ENCODE measurements around the gene PROC.
"Not testable (repeated sequence)": the region's sequence is repeated elsewhere in the genome, so short reads cannot be mapped to it uniquely, and the experiment has no call there.

PROC gene

GRCh38 chr2:127451981-127452380 is 33.8 kb downstream of the PROC start:
- TF ChIP-seq CTCF (IDR thresholded peaks at IDR 0.05; ENCODE audit: borderline replicate concordance, extremely low read depth, low read length, poor library complexity, severe bottlenecking) (no peak), EZH2 (IDR thresholded peaks at IDR 0.05; ENCODE audit: borderline replicate concordance, low read depth, low read length, severe bottlenecking) (no peak)

GRCh38 chr2:127452423-127452822 is 34.2 kb downstream of the PROC start:
- not testable (repeated sequence) for H3K9ac ChIP-seq (ENCODE audit: low read depth, low read length); DNase-seq; H3K27me3 ChIP-seq (ENCODE audit: insufficient read depth, low read length, poor library complexity)

More at GRCh38 chr2:127451981-127452380, 33.8 kb downstream of the PROC start:
- Histone ChIP-seq H3K9ac (ENCODE audit: low read depth, low read length) (no peak overlapping the region), H3K4me1 (ENCODE audit: insufficient read depth, low read length) (no peaks in the 10 kb centered on the region), H3K4me2 (ENCODE audit: insufficient read depth, low read length) (no peak overlapping the region), H3K27ac (ENCODE audit: low read length) (no peak overlapping the region), H3K36me3 (ENCODE audit: insufficient read depth, low read length) (peaks cover 7% of the 10 kb centered on the region; the same call in 1 of the 2 replicates), H3K4me3 (ENCODE audit: low read depth in 1 of 2, low read length in 2 of 2) (no peak overlapping the region), H2AFZ (ENCODE audit: low read depth, low read length) (no peak overlapping the region), H3K9me3 (ENCODE audit: insufficient read depth, low read length, severe bottlenecking) (no peaks in the 10 kb centered on the region), H3K79me2 (ENCODE audit: insufficient read depth, low read length) (no peaks in the 10 kb centered on the region), H3K27me3 (ENCODE audit: insufficient read depth, low read length, poor library complexity) (no peaks in the 10 kb centered on the region), H4K20me1 (ENCODE audit: insufficient read depth, low read length) (no peaks in the 10 kb centered on the region)
- no peak for DNase-seq
- ATAC-seq (ENCODE audit: insufficient read depth, low read depth): no peak

GRCh38 chr2:127453013-127453391 is 34.8 kb downstream of the PROC start:
- Histone ChIP-seq H3K36me3 (ENCODE audit: insufficient read depth, low read length) (peaks cover 7% of the 10 kb centered on the region; the same call in 1 of the 2 replicates), H3K4me3 (ENCODE audit: low read depth in 1 of 2, low read length in 2 of 2) (no peak overlapping the region), H3K79me2 (ENCODE audit: insufficient read depth, low read length) (no peaks in the 10 kb centered on the region), H3K9ac (ENCODE audit: low read depth, low read length) (no peak overlapping the region), H3K4me2 (ENCODE audit: insufficient read depth, low read length) (no peak overlapping the region), H4K20me1 (ENCODE audit: insufficient read depth, low read length) (no peaks in the 10 kb centered on the region), H2AFZ (ENCODE audit: low read depth, low read length) (no peak overlapping the region), H3K4me1 (ENCODE audit: insufficient read depth, low read length) (no peaks in the 10 kb centered on the region), H3K27ac (ENCODE audit: low read length) (0 out of 2 replicates have a peak overlapping the region, but pooled peaks have one; percentile 8), H3K9me3 (ENCODE audit: insufficient read depth, low read length, severe bottlenecking) (no peaks in the 10 kb centered on the region), H3K27me3 (ENCODE audit: insufficient read depth, low read length, poor library complexity) (no peaks in the 10 kb centered on the region)
- ATAC-seq (ENCODE audit: insufficient read depth, low read depth): no peak
- DNase-seq: no peak
- TF ChIP-seq EZH2 (IDR thresholded peaks at IDR 0.05; ENCODE audit: borderline replicate concordance, low read depth, low read length, severe bottlenecking) (no peak), CTCF (IDR thresholded peaks at IDR 0.05; ENCODE audit: borderline replicate concordance, extremely low read depth, low read length, poor library complexity, severe bottlenecking) (no peak)

More at GRCh38 chr2:127452423-127452822, 34.2 kb downstream of the PROC start:
- not testable (repeated sequence) for H3K4me3 ChIP-seq (ENCODE audit: low read depth in 1 of 2, low read length in 2 of 2); H3K36me3 ChIP-seq (ENCODE audit: insufficient read depth, low read length); H3K4me2 ChIP-seq (ENCODE audit: insufficient read depth, low read length); H4K20me1 ChIP-seq (ENCODE audit: insufficient read depth, low read length); H2AFZ ChIP-seq (ENCODE audit: low read depth, low read length); H3K79me2 ChIP-seq (ENCODE audit: insufficient read depth, low read length); H3K4me1 ChIP-seq (ENCODE audit: insufficient read depth, low read length); H3K27ac ChIP-seq (ENCODE audit: low read length); H3K9me3 ChIP-seq (ENCODE audit: insufficient read depth, low read length, severe bottlenecking); ATAC-seq (ENCODE audit: insufficient read depth, low read depth)

- TF ChIP-seq EZH2 (IDR thresholded peaks at IDR 0.05; ENCODE audit: borderline replicate concordance, low read depth, low read length, severe bottlenecking) (no peak), CTCF (IDR thresholded peaks at IDR 0.05; ENCODE audit: borderline replicate concordance, extremely low read depth, low read length, poor library complexity, severe bottlenecking) (peak; percentile 52)
- H3K27me3 ChIP-seq (ENCODE audit: insufficient read depth, low read length, poor library complexity): no peaks in the 10 kb centered on the region
- ATAC-seq (ENCODE audit: insufficient read depth, low read depth) (peak; percentile 52; the same call in 1 of the 3 replicates), DNase-seq (no peak)
- H3K4me3 ChIP-seq (ENCODE audit: low read depth in 1 of 2, low read length in 2 of 2): no peak overlapping the region
- no peak overlapping the region for H2AFZ ChIP-seq (ENCODE audit: low read depth, low read length)
- no peaks in the 10 kb centered on the region for H3K4me1 ChIP-seq (ENCODE audit: insufficient read depth, low read length)
- no peak overlapping the region for H3K9ac ChIP-seq (ENCODE audit: low read depth, low read length)
- H3K9me3 ChIP-seq (ENCODE audit: insufficient read depth, low read length, severe bottlenecking): no peaks in the 10 kb centered on the region
- H3K4me2 ChIP-seq (ENCODE audit: insufficient read depth, low read length): no peak overlapping the region
- peaks cover 7% of the 10 kb centered on the region; the same call in 1 of the 2 replicates for H3K36me3 ChIP-seq (ENCODE audit: insufficient read depth, low read length)
- no peak overlapping the region for H3K27ac ChIP-seq (ENCODE audit: low read length)
- H3K79me2 ChIP-seq (ENCODE audit: insufficient read depth, low read length): no peaks in the 10 kb centered on the region
- no peaks in the 10 kb centered on the region for H4K20me1 ChIP-seq (ENCODE audit: insufficient read depth, low read length)
Measured at GRCh38 chr2:127453392-127454171, 35.4 kb downstream of the PROC start.

Data from DND-41 (cell line).